ENCODE results near the gene FAT3.

FAT3 gene

DNA sequence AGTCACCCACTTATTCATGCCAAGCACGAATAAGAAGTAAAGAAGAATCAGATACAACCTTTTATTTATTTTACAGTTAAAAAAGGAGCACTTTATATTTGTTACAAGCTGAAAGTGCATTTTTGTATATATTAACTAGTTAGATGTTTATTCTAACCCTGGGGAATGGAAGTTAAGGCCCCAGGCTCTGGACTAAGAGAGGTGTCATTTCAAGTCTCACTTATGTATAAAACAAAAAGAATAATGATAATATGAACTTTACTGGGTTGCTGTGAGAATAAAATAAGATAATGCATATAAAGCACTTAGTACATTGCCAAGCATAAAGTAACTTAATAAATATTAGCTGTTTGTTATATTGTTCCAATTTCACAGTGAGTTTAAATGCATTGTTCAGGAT, 12.1 kb upstream of the FAT3 start:
- H3K27me3 ChIP-seq (replicated peaks): no peaks in the 10 kb centered on the region
- no peak for DNase-seq
- TF ChIP-seq, protein P1, sequence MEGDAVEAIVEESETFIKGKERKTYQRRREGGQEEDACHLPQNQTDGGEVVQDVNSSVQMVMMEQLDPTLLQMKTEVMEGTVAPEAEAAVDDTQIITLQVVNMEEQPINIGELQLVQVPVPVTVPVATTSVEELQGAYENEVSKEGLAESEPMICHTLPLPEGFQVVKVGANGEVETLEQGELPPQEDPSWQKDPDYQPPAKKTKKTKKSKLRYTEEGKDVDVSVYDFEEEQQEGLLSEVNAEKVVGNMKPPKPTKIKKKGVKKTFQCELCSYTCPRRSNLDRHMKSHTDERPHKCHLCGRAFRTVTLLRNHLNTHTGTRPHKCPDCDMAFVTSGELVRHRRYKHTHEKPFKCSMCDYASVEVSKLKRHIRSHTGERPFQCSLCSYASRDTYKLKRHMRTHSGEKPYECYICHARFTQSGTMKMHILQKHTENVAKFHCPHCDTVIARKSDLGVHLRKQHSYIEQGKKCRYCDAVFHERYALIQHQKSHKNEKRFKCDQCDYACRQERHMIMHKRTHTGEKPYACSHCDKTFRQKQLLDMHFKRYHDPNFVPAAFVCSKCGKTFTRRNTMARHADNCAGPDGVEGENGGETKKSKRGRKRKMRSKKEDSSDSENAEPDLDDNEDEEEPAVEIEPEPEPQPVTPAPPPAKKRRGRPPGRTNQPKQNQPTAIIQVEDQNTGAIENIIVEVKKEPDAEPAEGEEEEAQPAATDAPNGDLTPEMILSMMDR (IDR thresholded peaks at IDR 0.05; ENCODE audit: low read depth, low read length, missing control alignments): no peak
- H3K4me3 ChIP-seq (ENCODE audit: low read depth, low read length): no peak overlapping the region
- in situ Hi-C loops (cut with HindIII; ENCODE audit: low pct_ligation_motif_present, low sequenced_read_pairs): no loop called here
- H3K36me3 ChIP-seq (replicated peaks): no peaks in the 10 kb centered on the region
- H3K27ac ChIP-seq: no peak overlapping the region

DNA sequence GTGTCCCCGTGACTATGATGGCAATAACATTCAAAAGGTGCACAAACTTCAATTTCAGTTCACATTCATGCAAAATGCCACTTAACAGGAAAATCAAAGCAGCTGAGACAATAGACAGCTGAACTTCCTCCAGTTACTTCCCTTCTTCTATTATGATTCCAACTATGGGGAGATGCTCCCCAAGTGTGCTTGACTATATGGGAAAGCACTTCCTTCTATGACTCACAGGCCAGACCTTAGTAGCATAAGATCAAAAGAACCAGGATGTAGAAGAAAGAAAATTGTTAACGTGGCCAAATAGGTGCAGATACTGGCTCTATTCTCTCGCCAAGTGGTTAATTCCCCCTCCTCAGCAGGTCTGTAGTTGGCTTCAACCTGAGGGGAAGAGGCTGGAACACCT, 7.8 kb upstream of the FAT3 start:
- Histone ChIP-seq H3K4me3 (ENCODE audit: low read depth, low read length) (no peak overlapping the region), H3K27ac (no peak overlapping the region), H3K27me3 (replicated peaks) (no peaks in the 10 kb centered on the region), H3K36me3 (replicated peaks) (no peaks in the 10 kb centered on the region)
- in situ Hi-C loops (cut with HindIII; ENCODE audit: low pct_ligation_motif_present, low sequenced_read_pairs): no loop called here
- no peak for DNase-seq
- TF ChIP-seq, protein P1 (IDR thresholded peaks at IDR 0.05; ENCODE audit: low read depth, low read length, missing control alignments): no peak

DNA sequence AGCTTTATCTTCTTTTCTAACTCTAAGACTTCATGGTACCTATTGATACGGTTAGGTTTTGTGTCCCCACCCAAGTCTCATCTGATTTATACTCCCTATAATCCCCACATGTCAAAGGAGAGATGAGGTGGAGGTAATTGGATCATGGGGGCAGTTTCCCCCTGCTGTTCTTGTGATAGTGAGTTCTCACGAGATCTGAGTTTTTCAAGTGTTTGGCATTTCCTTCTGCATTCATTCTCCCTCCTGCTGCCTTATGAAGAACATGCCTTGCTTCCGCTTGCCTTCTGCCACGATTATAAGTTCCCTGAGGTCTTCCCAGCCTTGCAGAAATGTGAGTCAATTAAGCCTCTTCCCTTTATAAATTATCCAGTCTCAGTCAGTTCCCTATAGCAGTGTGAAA, 5.1 kb upstream of the FAT3 start:
- TF ChIP-seq, protein P1 (IDR thresholded peaks at IDR 0.05; ENCODE audit: low read depth, low read length, missing control alignments): no peak
- no peak for DNase-seq
- no peak overlapping the region for H3K27ac ChIP-seq
- in situ Hi-C loops (cut with HindIII; ENCODE audit: low pct_ligation_motif_present, low sequenced_read_pairs): no loop called here
- peaks cover 16% of the 10 kb centered on the region for H3K27me3 ChIP-seq (replicated peaks)
- no peaks in the 10 kb centered on the region for H3K36me3 ChIP-seq (replicated peaks)
- H3K4me3 ChIP-seq (ENCODE audit: low read depth, low read length): no peak overlapping the region

DNA sequence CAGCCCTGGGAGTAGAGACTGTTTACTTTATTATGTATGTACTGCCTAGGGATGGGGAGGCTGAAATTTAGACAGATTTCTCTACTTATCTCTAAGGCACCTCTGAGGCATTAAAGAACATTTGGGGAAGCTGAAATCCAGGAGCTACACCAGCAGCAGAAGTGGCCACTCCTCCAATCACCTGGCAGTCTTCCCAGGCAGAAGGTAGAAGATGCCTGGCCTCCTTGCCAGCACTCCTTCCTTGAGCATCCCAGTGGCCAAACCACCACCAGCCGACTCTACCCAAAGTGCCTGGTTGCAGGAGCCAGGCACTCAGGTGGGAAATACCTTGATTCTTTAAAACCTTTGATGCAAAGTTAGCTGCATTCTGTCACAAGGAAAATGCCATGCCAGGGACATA, 1.9 kb upstream of the FAT3 start:
- DNase-seq: no peak
- H3K27me3 ChIP-seq (replicated peaks): peaks cover 28% of the 10 kb centered on the region
- in situ Hi-C loops (cut with HindIII; ENCODE audit: low pct_ligation_motif_present, low sequenced_read_pairs): no loop called here
- no peak overlapping the region for H3K4me3 ChIP-seq (ENCODE audit: low read depth, low read length)
- TF ChIP-seq, protein P1 (IDR thresholded peaks at IDR 0.05; ENCODE audit: low read depth, low read length, missing control alignments): no peak
- no peaks in the 10 kb centered on the region for H3K36me3 ChIP-seq (replicated peaks)
- H3K27ac ChIP-seq: no peak overlapping the region

DNA sequence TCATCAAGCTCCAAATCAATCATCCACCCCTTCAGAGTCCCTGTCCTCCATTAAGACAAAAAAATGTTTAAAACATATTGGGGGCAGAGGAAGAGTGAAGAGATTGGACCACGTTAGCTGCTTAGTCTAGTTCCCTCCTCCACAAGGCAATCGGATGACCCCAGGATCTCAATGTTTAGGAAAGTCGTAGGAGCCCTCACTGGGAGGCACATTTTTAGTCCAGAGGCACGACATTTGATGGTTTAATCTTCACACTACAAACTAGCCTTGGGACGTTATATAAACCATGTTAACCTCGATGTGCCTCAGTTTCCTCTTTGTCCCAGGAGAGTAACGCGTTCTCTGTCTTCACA, 588 bp upstream of the FAT3 start:
- Histone ChIP-seq H3K27me3 (replicated peaks) (peaks cover 36% of the 10 kb centered on the region), H3K4me3 (ENCODE audit: low read depth, low read length) (peak overlapping the region; percentile 64), H3K36me3 (replicated peaks) (no peaks in the 10 kb centered on the region), H3K27ac (no peak overlapping the region)
- DNase-seq: no peak
- TF ChIP-seq, protein P1 (IDR thresholded peaks at IDR 0.05; ENCODE audit: low read depth, low read length, missing control alignments): no peak
- in situ Hi-C loops (cut with HindIII; ENCODE audit: low pct_ligation_motif_present, low sequenced_read_pairs): no loop called here

DNA sequence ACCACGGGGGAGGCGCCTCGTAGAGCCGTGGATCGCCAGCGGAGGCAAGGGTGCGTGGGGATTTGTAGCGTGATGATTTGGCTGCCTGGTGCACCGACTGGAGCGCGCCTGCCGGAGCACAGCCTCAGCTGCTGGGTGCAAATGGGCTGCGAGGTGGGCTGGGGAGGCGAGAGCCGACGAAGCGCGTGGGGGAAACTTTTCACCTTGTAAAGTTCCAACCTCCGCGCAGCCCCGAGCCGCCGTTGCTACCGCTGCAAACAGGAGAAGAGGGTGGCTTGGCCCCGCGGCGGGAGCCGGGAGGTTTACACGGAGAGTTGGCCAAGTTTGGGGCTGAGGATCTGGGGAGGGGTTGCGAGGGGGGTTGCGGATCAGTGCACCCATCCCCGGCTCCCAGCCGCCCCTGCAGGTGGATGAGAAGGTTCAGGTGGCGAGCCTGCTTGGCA, 528 bp downstream of the FAT3 start:
- in situ Hi-C loops (cut with HindIII; ENCODE audit: low pct_ligation_motif_present, low sequenced_read_pairs): no loop called here
- Histone ChIP-seq H3K27ac (no peak overlapping the region), H3K27me3 (replicated peaks) (peaks cover 36% of the 10 kb centered on the region), H3K36me3 (replicated peaks) (no peaks in the 10 kb centered on the region), H3K4me3 (ENCODE audit: low read depth, low read length) (peak overlapping the region; percentile 64)
- no peak for DNase-seq
- TF ChIP-seq, protein P1 (IDR thresholded peaks at IDR 0.05; ENCODE audit: low read depth, low read length, missing control alignments): no peak
